Tibial artery (tissue), 4 donors: ENCODE data around the gene KRT76.

Experiments used
- DNase-seq, 2 donors: peaks; one replicate each; pipeline ENCODE4 v3.0.0-alpha.2; 2019
- H3K27ac ChIP-seq, 2 donors: fragments of 200-600 bp; sonication (generic) in 1 of 2; 1 replicate in 1 of 2; 2 replicates in 1 of 2; pipeline ENCODE4 v1.5.1; 2018 to 2019; ENCODE audit warnings: mild to moderate bottlenecking in 1 of 2
- H3K27me3 ChIP-seq, 2 donors: fragments of 200-600 bp; sonication (generic) in 1 of 2; one replicate each; pipeline versions ENCODE4 v1.5.1 to v1.6.0; 2016 to 2019
- H3K36me3 ChIP-seq, 3 donors: fragments of 200-600 bp; sonication (generic) in 2 of 3; one replicate each; pipeline ENCODE4 v1.5.1; 2016 to 2019; ENCODE audit warnings: mild to moderate bottlenecking in 2 of 3
- H3K4me1 ChIP-seq, 4 donors: fragments of 200-600 bp; sonication (generic) in 2 of 4; 1 replicate in 3 of 4; 2 replicates in 1 of 4; pipeline ENCODE4 v1.5.1; 2016 to 2019
- H3K4me3 ChIP-seq, 2 donors: fragments of 200-600 bp; sonication (generic) in 1 of 2; 1 replicate in 1 of 2; 2 replicates in 1 of 2; pipeline ENCODE4 v1.5.1; 2018 to 2019; ENCODE audit warnings: mild to moderate bottlenecking in 2 of 2
- H3K9me3 ChIP-seq, 3 donors: fragments of 200-600 bp; sonication (generic) in 1 of 3; one replicate each; pipeline ENCODE4 v1.5.1; 2016 to 2019
- intact Hi-C: fragments of 100-400 bp; cut with DNase I; formaldehyde crosslinking; loops from one replicate; pipeline ENCODE4 v1.15.0; 2023; ENCODE audit warnings: low total_unique reads
- TF ChIP-seq, protein P1 (sequence below), 2 experiments: fragments of 200-600 bp in 1 of 2; fragments of 450-650 bp in 1 of 2; IDR thresholded peaks; one replicate each; pipeline ENCODE4 v1.5.1; 2017 to 2019; ENCODE audit warnings: antibody characterized with exemption in 2 of 2, mild to moderate bottlenecking in 1 of 2, moderate library complexity in 1 of 2

Gene KRT76

GRCh38 chr12:52728374-52728773 is 48.8 kb downstream of the KRT76 start:
- H3K36me3 ChIP-seq: no peaks in the 10 kb centered on the region
- H3K4me1 ChIP-seq: no peaks in the 10 kb centered on the region
- H3K27ac ChIP-seq: no peak overlapping the region
- intact Hi-C loops: no loop called here
- DNase-seq: no peak
- no peaks in the 10 kb centered on the region for H3K9me3 ChIP-seq
- H3K27me3 ChIP-seq: peaks cover 0 to 16% of the 10 kb centered on the region in 2 donors
- no peak overlapping the region for H3K4me3 ChIP-seq
- TF ChIP-seq, protein P1, sequence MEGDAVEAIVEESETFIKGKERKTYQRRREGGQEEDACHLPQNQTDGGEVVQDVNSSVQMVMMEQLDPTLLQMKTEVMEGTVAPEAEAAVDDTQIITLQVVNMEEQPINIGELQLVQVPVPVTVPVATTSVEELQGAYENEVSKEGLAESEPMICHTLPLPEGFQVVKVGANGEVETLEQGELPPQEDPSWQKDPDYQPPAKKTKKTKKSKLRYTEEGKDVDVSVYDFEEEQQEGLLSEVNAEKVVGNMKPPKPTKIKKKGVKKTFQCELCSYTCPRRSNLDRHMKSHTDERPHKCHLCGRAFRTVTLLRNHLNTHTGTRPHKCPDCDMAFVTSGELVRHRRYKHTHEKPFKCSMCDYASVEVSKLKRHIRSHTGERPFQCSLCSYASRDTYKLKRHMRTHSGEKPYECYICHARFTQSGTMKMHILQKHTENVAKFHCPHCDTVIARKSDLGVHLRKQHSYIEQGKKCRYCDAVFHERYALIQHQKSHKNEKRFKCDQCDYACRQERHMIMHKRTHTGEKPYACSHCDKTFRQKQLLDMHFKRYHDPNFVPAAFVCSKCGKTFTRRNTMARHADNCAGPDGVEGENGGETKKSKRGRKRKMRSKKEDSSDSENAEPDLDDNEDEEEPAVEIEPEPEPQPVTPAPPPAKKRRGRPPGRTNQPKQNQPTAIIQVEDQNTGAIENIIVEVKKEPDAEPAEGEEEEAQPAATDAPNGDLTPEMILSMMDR (IDR thresholded peaks at IDR 0.05): no peak

DNA sequence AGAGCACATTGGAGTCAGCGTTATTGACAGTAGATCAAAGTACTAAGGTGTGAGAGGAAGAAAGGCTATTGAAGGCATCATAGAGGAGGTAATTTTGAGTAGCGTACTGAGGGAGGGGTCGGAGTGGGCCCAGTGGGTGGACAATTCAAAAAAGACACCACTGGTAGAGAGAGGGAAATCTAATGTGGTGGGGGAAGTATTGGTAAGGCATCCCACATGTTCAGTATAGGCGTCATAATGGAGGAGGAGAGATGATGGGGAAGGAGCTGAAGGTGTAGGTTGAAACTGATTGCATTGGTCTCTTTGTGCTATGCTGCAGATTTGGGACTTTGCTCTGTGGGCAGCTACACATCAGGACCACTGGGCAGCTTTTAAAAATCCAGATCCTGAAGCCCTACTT is 50.1 kb downstream of the KRT76 start:
- TF ChIP-seq, protein P1 (IDR thresholded peaks at IDR 0.05): no peak
- DNase-seq: no peak
- Histone ChIP-seq H3K27me3 (peaks cover 0 to 13% of the 10 kb centered on the region in 2 donors), H3K9me3 (no peaks in the 10 kb centered on the region), H3K36me3 (no peaks in the 10 kb centered on the region), H3K4me3 (no peak overlapping the region), H3K27ac (no peak overlapping the region), H3K4me1 (no peaks in the 10 kb centered on the region)
- intact Hi-C loops: no loop called here

DNA sequence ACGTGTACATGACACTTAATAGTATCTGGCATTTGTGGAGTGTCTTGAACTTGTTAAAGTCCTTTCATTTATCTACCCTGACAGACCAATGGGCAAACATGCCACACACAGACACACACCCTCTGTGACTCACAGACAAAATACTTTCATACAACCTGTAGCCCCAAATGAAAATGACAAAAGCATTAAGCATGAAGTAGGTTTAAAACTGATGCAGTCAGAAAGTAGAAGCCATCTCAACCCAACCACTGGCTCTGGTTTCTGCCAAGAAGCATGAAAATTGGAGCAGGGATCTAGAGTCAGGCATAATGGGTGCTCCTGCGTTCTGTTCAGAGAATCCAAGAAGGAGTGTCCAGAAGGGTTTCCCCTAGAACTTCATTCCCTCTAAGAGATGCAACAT is 50.7 kb downstream of the KRT76 start:
- no peaks in the 10 kb centered on the region for H3K4me1 ChIP-seq
- TF ChIP-seq, protein P1 (IDR thresholded peaks at IDR 0.05): no peak
- H3K9me3 ChIP-seq: no peaks in the 10 kb centered on the region
- no peak overlapping the region for H3K4me3 ChIP-seq
- no peaks in the 10 kb centered on the region for H3K36me3 ChIP-seq
- DNase-seq: no peak
- intact Hi-C loops: no loop called here
- H3K27me3 ChIP-seq: peaks cover 0 to 13% of the 10 kb centered on the region in 2 donors
- H3K27ac ChIP-seq: no peak overlapping the region

DNA sequence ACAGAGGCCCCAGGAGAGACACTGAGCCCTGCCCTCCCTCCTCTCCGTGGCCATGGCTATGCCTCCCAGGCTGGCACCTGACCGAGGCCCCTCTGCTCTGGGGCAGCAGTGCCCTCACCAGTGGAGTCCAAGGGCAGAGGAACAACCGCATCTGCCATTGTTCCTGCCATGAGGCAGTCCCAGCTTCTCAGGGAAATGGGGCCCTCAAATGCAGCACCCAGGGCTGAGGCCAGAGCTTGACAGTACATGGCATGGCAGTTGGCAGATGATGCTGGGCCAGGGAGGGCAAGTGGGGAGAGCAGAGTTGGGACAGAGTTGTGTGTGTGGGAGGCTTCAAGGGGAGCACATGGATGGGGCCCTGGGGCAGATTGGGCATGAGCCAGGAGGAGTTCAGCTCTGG is 52.8 kb downstream of the KRT76 start:
- no peak overlapping the region for H3K4me3 ChIP-seq
- no peak overlapping the region for H3K27ac ChIP-seq
- H3K36me3 ChIP-seq: no peaks in the 10 kb centered on the region
- intact Hi-C loops: no loop called here
- no peaks in the 10 kb centered on the region for H3K9me3 ChIP-seq
- TF ChIP-seq, protein P1 (IDR thresholded peaks at IDR 0.05): no peak
- peaks cover 0 to 17% of the 10 kb centered on the region in 2 donors for H3K27me3 ChIP-seq
- H3K4me1 ChIP-seq: no peaks in the 10 kb centered on the region
- DNase-seq: no peak

GRCh38 chr12:52722680-52723079 is 54.5 kb downstream of the KRT76 start:
- H3K27ac ChIP-seq: no peak overlapping the region
- H3K27me3 ChIP-seq: peaks cover 0 to 18% of the 10 kb centered on the region in 2 donors
- no peak for DNase-seq
- H3K9me3 ChIP-seq: no peaks in the 10 kb centered on the region
- intact Hi-C loops: no loop called here
- TF ChIP-seq, protein P1 (IDR thresholded peaks at IDR 0.05): no peak
- no peaks in the 10 kb centered on the region for H3K4me1 ChIP-seq
- H3K36me3 ChIP-seq: no peaks in the 10 kb centered on the region
- H3K4me3 ChIP-seq: no peak overlapping the region

DNA sequence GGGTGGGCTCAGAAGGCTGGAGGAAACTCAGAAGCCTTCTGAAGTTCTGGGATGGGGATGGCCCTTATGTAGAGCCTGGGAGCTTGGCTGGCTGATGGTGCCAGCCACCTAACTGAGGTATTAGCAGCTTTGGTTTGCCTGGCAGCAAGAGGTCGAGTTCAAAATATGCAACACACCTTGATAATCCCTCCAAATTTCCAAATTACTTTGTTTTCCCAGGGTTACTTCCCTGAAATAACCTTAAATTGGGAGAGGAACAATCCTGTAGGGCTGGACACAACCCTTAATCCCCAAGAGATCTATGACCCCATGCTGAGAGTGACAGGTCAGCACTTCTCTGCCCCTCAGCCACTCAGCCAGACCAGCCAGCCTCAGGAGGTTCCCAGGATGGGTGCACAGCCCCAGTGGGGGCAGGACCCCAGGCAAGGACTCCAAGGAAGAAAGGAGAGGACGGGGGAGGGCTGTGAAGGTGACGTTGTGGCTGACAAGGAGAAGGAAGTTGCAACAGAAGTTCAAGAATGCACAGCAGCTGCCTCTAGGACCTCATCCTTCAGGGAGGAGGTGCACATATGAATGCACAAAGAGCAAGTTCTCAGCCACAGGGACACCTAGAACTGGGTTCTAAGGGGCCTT is 55.2 kb downstream of the KRT76 start:
- no peak for DNase-seq
- H3K27me3 ChIP-seq: peaks cover 0 to 21% of the 10 kb centered on the region in 2 donors
- H3K4me3 ChIP-seq: no peak overlapping the region
- no peaks in the 10 kb centered on the region for H3K4me1 ChIP-seq
- H3K36me3 ChIP-seq: no peaks in the 10 kb centered on the region
- H3K27ac ChIP-seq: no peak overlapping the region
- no peaks in the 10 kb centered on the region for H3K9me3 ChIP-seq
- TF ChIP-seq, protein P1 (IDR thresholded peaks at IDR 0.05): no peak
- intact Hi-C loops: no loop called here
